Natural killer cell (primary cell): Measurements from ENCODE around the gene OR2V1. TPM values are rescaled to one million over a fixed set of nuclear protein-coding genes. Genes with fewer than 3 reads are reported as not detected.

Experiments used
- ATAC-seq, 3 donors: fragments of 150-1000 bp in 2 of 3; fragments of 200-7000 bp in 1 of 3; cut with Tn5 transposase; 1 replicate in 1 of 3; 2 replicates in 2 of 3; pipeline ENCODE4 v1.10.0; 2021; ENCODE audit warnings: mild to moderate bottlenecking in 2 of 3, moderate library complexity in 2 of 3
- DNase-seq, 2 donors: peaks; one replicate each; pipeline versions ENCODE4 v3.0.0 to v3.0.0-alpha.2; 2013 to 2021; ENCODE audit warnings: mixed read lengths in 1 of 2
- H3K27ac ChIP-seq: one replicate; pipeline ENCODE4 v1.5.1; 2013; ENCODE audit warnings: mild to moderate bottlenecking, low read length
- H3K27me3 ChIP-seq: one replicate; pipeline ENCODE4 v1.6.1; 2013; ENCODE audit warnings: low read length; ENCODE audit not compliant: control insufficient read depth, insufficient read depth
- H3K36me3 ChIP-seq: one replicate; pipeline ENCODE4 v1.6.1; 2013; ENCODE audit warnings: low read length; ENCODE audit not compliant: control insufficient read depth, insufficient read depth
- H3K4me1 ChIP-seq: one replicate; pipeline ENCODE4 v1.6.1; 2013; ENCODE audit warnings: low read length; ENCODE audit not compliant: control insufficient read depth, insufficient read depth
- H3K4me3 ChIP-seq: one replicate; pipeline ENCODE4 v1.5.1; 2013; ENCODE audit warnings: low read length
- H3K9me3 ChIP-seq: one replicate; pipeline ENCODE4 v1.6.1; 2013; ENCODE audit warnings: low read length; ENCODE audit not compliant: control insufficient read depth, insufficient read depth
- H3K27ac Mint-ChIP-seq, 2 donors: one replicate each; pipeline ENCODE4 v1.8.0; 2022; ENCODE audit warnings: mild to moderate bottlenecking in 2 of 2, mixed read lengths in 2 of 2, moderate library complexity in 1 of 2
- H3K27me3 Mint-ChIP-seq, 2 donors: one replicate each; pipeline ENCODE4 v1.8.0; 2022; ENCODE audit warnings: low read depth in 2 of 2, mixed read lengths in 2 of 2
- H3K36me3 Mint-ChIP-seq: one replicate; pipeline ENCODE4 v1.8.0; 2022; ENCODE audit warnings: mixed read lengths
- H3K4me1 Mint-ChIP-seq, 2 donors: one replicate each; pipeline ENCODE4 v1.8.0; 2022; ENCODE audit warnings: mixed read lengths in 2 of 2
- H3K4me3 Mint-ChIP-seq: one replicate; pipeline ENCODE4 v1.8.0; 2022; ENCODE audit warnings: mild to moderate bottlenecking, moderate library complexity, mixed read lengths
- H3K9me3 Mint-ChIP-seq, 2 donors: one replicate each; pipeline ENCODE4 v1.8.0; 2022; ENCODE audit warnings: mixed read lengths in 2 of 2
- WGBS: methylation state at CpG from one replicate; pipeline ENCODE4 v1.1.7; 2013; ENCODE audit warnings: missing lambda C conversion rate; ENCODE audit not compliant: insufficient coverage; 5-methylcytosine and 5-hydroxymethylcytosine counted together
- intact Hi-C: fragments of 100-400 bp; cut with micrococcal nuclease; formaldehyde crosslinking; loops from one replicate; pipeline ENCODE4 v1.14.2; 2022
- total RNA-seq, 4 donors: library from RNA; stranded (reverse); fragments of 120-200 nt in 1 of 4; gene quantifications; one replicate each; pipeline versions ENCODE4 v1.2.3 to v1.2.4, GENCODE V29; 2013 to 2022
- TF ChIP-seq, protein P1 (sequence below): fragments of 200-600 bp; IDR thresholded peaks from one replicate; pipeline ENCODE4 v1.8.0; 2022; ENCODE audit warnings: antibody characterized with exemption

The OR2V1 gene
- total RNA-seq, 3 donors from 2014 or later (not counting 1 experiment from before 2014, with no cell fraction given) = not detected

DNA sequence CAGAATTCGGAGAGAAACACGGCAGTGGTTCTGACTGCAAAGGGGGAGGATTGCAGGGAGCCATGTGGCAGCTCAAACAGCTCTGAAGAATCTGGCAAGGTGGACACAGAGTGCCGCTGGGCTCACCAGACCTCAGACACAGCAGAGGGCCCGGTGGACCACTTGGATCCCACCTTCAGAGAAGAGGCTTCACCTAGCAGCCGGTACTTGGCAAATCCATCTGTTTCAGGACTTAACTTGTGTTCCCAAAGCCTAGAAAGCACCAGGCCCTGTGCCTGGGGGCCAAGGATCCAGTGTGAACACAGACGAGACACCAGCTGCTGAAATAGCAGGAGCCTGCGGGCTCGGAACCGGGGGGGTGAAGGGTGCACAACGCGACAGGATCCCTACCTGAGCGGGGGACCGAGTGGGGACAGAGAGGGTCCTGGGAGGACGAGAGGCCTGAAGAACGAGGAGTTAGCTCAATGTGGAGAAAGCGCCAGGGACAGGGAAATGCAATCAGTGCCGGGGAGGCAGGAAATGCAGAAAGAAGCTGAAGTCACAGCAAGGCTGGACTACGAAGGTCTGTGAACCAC, 46.3 kb downstream of the OR2V1 start:
- H3K9me3 ChIP-seq = no peaks in the 10 kb centered on the region
- no peaks in the 10 kb centered on the region for H3K36me3 ChIP-seq
- H3K4me1 ChIP-seq = no peaks in the 10 kb centered on the region

GRCh38 chr5:181081989-181082388, 49.0 kb downstream of the OR2V1 start:
- Mint-ChIP-seq H3K4me3 (no peak overlapping the region), H3K9me3 (no peaks in the 10 kb centered on the region), H3K4me1 (no peaks in the 10 kb centered on the region), H3K36me3 (no peaks in the 10 kb centered on the region), H3K27ac (no peak overlapping the region), H3K27me3 (peaks cover 40 to 75% of the 10 kb centered on the region in 2 donors)
- TF ChIP-seq, protein P1, sequence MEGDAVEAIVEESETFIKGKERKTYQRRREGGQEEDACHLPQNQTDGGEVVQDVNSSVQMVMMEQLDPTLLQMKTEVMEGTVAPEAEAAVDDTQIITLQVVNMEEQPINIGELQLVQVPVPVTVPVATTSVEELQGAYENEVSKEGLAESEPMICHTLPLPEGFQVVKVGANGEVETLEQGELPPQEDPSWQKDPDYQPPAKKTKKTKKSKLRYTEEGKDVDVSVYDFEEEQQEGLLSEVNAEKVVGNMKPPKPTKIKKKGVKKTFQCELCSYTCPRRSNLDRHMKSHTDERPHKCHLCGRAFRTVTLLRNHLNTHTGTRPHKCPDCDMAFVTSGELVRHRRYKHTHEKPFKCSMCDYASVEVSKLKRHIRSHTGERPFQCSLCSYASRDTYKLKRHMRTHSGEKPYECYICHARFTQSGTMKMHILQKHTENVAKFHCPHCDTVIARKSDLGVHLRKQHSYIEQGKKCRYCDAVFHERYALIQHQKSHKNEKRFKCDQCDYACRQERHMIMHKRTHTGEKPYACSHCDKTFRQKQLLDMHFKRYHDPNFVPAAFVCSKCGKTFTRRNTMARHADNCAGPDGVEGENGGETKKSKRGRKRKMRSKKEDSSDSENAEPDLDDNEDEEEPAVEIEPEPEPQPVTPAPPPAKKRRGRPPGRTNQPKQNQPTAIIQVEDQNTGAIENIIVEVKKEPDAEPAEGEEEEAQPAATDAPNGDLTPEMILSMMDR = no peak
- Histone ChIP-seq H3K9me3 (no peaks in the 10 kb centered on the region), H3K27me3 (peaks cover 9% of the 10 kb centered on the region), H3K27ac (no peak overlapping the region), H3K4me3 (no peak overlapping the region), H3K4me1 (no peaks in the 10 kb centered on the region), H3K36me3 (no peaks in the 10 kb centered on the region)
- DNase-seq = no peak
- intact Hi-C loops = no loop called here
- no peak for ATAC-seq

More for the DNA sequence above, 46.3 kb downstream of the OR2V1 start:
- TF ChIP-seq, protein P1 = no peak
- no peak overlapping the region for H3K4me3 ChIP-seq
- WGBS = 48% methylated on average over 18 of the region's 18 CpGs
- Mint-ChIP-seq H3K27ac (no peak overlapping the region), H3K36me3 (no peaks in the 10 kb centered on the region), H3K4me3 (no peak overlapping the region), H3K27me3 (peaks cover 30 to 52% of the 10 kb centered on the region in 2 donors), H3K4me1 (no peaks in the 10 kb centered on the region), H3K9me3 (no peaks in the 10 kb centered on the region)
- DNase-seq (no peak), ATAC-seq (no peak)
- H3K27ac ChIP-seq = no peak overlapping the region
- H3K27me3 ChIP-seq = peaks cover 9% of the 10 kb centered on the region
- intact Hi-C loops = no loop called here

DNA sequence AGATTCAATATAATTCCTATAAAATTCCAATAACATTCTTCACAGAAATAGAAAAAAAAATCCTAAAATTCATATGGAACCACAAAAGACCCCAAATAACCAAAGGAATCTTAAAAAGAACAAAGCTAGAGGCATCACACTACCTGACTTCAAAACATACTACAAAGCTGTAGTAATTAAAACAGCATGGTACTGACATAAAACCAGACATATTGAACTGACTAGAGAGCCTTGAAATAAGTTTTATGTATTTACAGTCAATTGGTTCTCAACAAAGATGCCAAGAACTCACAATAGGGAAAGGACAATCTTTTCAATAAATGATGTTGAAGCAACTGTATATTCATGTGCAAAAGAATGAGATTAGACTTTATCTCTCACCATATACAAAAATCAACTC, 54.0 kb downstream of the OR2V1 start:
- Histone ChIP-seq H3K4me1 (no peaks in the 10 kb centered on the region), H3K27me3 (peaks cover 7% of the 10 kb centered on the region), H3K4me3 (no peak overlapping the region), H3K27ac (no peak overlapping the region), H3K9me3 (peaks cover 4% of the 10 kb centered on the region), H3K36me3 (no peaks in the 10 kb centered on the region)
- H3K36me3 Mint-ChIP-seq = no peaks in the 10 kb centered on the region
- H3K9me3 Mint-ChIP-seq = no peaks in the 10 kb centered on the region
- no peak for ATAC-seq
- H3K27ac Mint-ChIP-seq = no peak overlapping the region
- H3K4me3 Mint-ChIP-seq = no peak overlapping the region
- no peak for DNase-seq
- intact Hi-C loops = no loop called here
- peaks cover 18 to 61% of the 10 kb centered on the region in 2 donors for H3K27me3 Mint-ChIP-seq
- TF ChIP-seq, protein P1 = no peak
- H3K4me1 Mint-ChIP-seq = no peaks in the 10 kb centered on the region

Other genes starting within 250 kb of the OR2V1 start
- under 1 TPM in 1 of 3 donors, not detected in 2; 0.75 TPM for gene BTNL8, start 232.0 kb downstream of the OR2V1 start, total RNA-seq
- gene BTNL3, start 142.3 kb downstream of the OR2V1 start, total RNA-seq = not detected
- gene BTNL9, start 90.9 kb downstream of the OR2V1 start, total RNA-seq = under 1 TPM in 1 of 3 donors, not detected in 2; 0.54 TPM
- not detected for gene OR2V2, start 16.4 kb upstream of the OR2V1 start, total RNA-seq
- 1 to 10 TPM in 1 of 3 donors, under 1 TPM in 1, not detected in 1; 0.73 to 1.2 TPM for gene TRIM7, start 74.0 kb upstream of the OR2V1 start, total RNA-seq
- 10 to 100 TPM; 33.4 to 41.6 (median 36.0) TPM for gene TRIM41, start 92.1 kb upstream of the OR2V1 start, total RNA-seq
- 1,000 to 10,000 TPM; 1,089 to 1,233 (median 1,138) TPM for gene RACK1, start 112.7 kb upstream of the OR2V1 start, total RNA-seq
- gene TRIM52, start 130.0 kb upstream of the OR2V1 start, total RNA-seq = 10 to 100 TPM; 43.4 to 60.0 (median 44.4) TPM
- not detected for gene OR4F3, start 236.1 kb upstream of the OR2V1 start, total RNA-seq